Smooth muscle cell of bladder (primary cell): ENCODE measurements around the gene PARM1. TPM values are rescaled to one million over a fixed set of nuclear protein-coding genes. Genes with fewer than 3 reads are reported as not detected.

ENCODE experiments used
- total RNA-seq: library from RNA; depleted of rRNA; stranded (reverse); fragments of >200 nt; gene quantifications from 2 replicates; pipeline ENCODE4 v1.2.3, GENCODE V29; 2014

PARM1 gene, protein sequence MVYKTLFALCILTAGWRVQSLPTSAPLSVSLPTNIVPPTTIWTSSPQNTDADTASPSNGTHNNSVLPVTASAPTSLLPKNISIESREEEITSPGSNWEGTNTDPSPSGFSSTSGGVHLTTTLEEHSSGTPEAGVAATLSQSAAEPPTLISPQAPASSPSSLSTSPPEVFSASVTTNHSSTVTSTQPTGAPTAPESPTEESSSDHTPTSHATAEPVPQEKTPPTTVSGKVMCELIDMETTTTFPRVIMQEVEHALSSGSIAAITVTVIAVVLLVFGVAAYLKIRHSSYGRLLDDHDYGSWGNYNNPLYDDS
- 1.00 and 2.0 TPM in 2 replicates for total RNA-seq

DNA sequence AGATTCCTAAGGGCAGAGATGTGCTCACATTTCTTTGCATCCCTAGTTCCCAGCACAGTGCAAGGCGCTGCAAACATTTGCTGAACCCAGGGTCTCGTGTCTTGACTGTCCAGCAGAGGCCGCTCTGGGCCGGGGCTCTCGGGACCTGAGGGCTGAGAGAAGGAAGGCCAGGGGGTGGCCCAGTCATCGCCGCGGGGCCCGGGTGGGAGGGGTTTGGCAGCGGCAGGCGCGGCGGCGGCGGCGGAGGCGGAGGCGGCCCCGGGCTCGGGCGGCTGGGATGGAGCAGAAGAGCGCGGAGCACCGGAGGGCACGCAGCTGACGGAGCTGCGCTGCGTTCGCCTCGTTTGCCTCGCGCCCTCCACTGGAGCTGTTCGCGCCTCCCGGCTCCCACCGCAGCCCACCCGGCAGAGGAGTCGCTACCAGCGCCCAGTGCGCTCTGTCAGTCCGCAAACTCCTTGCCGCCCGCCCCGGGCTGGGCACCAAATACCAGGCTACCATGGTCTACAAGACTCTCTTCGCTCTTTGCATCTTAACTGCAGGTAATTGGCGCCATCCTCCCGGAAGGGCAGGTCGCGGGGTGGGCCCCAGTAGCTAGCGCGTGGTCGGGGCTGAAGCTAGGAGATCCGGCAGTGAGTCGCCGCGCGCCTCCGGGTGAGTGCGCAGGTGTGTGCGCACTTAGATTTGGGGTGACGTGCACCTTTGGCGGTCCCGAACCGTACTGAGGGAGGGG, at the start of gene PARM1:
TSS of gene PARM1 (plus strand) at position 285 of the 730 bp plus-strand sequence. CDS start at position 497, 212 bp downstream.

Other genes with a start within 250 kb of the PARM1 start
- 0.18 and 0.43 TPM in 2 replicates for gene BTC, start 138.6 kb upstream of the PARM1 start, total RNA-seq